IPS DF 19.7 (cell line): Measurements from ENCODE around the gene CBX5.
A peak's percentile ranks its signal among the peaks of the same experiment; 100 is the strongest.
"Not testable (repeated sequence)": the region's sequence is repeated elsewhere in the genome, so short reads cannot be mapped to it uniquely, and the experiment has no call there.

Source experiments
- DNase-seq: peaks from one replicate; pipeline ENCODE4 v3.0.0-alpha.2; 2013; ENCODE audit warnings: low read depth, low spot score

Gene CBX5

GRCh38 chr12:54294152-54294952 lies 14.4 kb upstream of the CBX5 start:
- no peak for DNase-seq

- DNase-seq: no peak
Observed at GRCh38 chr12:54292931-54293241, 13.0 kb upstream of the CBX5 start.

GRCh38 chr12:54292083-54292930 lies 12.4 kb upstream of the CBX5 start:
- DNase-seq: no peak

- no peak for DNase-seq
Observed at GRCh38 chr12:54287261-54288157, 7.6 kb upstream of the CBX5 start.

GRCh38 chr12:54286042-54287030 lies 6.4 kb upstream of the CBX5 start:
- no peak for DNase-seq

DNA sequence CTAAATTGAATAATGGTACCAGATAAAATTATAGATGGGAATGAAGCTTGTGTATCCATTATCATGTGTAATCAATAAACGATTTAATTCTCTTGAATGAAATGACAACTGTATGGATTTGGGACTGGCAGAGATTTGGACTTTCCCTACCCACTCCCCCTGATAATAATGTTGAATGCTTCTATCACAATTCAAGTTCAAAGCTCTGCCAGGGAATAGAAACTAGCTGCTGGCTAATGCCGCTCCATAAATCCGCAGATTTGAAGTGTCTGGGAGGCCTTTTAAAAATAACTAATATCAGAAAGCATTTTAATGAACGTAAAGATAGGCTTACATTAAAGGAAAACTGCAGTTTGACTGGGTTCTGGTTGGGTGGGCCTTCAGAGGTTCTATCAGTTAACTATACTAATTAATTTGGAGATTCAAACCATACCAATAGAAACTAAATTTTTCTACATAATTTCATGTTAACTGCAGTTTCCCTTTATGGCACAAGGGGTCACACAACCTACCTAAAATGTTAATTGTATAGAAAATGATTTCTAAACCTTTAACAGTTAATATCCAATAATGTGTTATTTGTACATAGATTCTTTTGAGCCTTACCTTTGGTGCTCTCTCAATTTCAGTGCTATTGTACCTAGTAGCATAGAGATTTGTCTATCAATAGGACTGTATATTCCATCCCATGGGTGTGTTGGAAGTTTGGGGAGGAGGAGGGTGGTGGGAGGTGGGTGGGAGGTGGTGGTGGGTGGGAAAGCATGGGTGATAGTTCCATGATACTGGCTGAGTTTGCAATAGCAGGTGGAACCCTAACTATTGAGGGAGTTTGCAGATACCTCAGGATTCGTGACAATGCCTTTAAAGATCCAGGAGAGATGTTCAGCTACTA lies 5.5 kb upstream of the CBX5 start:
- no peak for DNase-seq

- not testable (repeated sequence) for DNase-seq
Observed at GRCh38 chr12:54284070-54284780, 4.3 kb upstream of the CBX5 start.

DNA sequence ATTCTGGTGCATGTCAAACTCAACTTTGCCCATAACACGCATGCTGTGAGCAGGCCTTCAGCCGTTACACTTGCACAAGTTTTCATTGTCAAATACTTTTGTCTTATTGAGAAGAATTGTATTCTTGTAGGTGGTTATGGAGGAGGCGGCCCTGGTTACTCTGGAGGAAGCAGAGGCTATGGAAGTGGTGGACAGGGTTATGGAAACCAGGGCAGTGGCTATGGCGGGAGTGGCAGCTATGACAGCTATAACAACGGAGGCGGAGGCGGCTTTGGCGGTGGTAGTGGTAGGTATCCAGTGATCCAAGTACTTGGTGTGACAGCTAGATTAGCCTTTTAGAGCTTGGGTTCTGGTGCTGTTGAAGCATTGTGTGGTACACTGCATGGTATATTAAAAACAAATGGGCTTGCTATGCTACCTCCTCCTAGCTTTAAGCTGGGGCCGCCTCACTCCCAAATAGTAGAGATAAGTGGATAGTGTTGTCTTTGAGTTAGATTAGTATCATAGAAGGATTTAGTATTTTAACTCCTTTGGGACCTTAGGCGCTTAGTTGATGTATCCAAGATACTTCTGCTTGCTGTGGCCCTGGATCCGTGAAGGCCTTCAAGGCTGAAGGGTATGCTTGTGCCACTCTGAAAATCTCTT lies 3.1 kb upstream of the CBX5 start:
- no peak for DNase-seq

DNA sequence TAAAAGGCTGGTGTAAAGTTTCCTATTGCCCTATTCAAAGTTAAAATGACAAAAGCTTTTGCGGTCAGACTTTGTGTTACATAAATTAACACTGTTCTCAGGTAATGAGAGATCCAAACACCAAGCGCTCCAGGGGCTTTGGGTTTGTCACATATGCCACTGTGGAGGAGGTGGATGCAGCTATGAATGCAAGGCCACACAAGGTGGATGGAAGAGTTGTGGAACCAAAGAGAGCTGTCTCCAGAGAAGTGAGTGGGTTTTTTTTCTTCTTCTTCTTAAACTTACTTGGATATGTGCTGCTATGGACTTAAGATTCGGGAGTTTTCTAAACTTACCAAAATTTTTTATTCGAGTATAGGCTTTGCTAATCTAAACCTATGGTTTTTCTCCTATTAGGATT lies 1.8 kb upstream of the CBX5 start:
- not testable (repeated sequence) for DNase-seq

- not testable (repeated sequence) for DNase-seq
Observed at GRCh38 chr12:54281261-54281638, 1.3 kb upstream of the CBX5 start.

GRCh38 chr12:54280468-54281260 lies 742 bp upstream of the CBX5 start, which contains the start of gene HNRNPA1:
Gene HNRNPA1 (plus strand): TSS chr12:54280726. CDS start chr12:54280808, 82 bp downstream.
- DNase-seq: peak; percentile 100

DNA sequence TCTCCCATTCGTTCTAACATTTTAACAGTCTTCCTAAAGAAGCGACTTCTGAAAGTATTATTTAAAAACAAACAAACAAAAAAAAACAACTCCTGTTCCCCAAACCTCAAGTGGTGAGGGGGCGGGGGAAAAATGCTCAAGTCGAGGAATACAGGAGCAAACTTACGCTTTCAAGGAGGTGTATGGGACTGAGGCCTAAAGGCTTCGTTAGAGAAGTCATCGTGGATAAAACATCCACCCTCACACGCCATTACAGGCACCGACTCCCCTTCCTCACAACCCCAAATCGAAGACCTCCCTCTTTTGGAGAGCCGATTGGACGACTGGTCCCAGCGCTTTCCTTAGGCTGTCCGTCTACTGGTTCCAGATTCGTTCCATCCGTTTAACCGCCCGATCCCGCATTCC lies 693 bp downstream of the CBX5 start:
- no peak for DNase-seq

DNA sequence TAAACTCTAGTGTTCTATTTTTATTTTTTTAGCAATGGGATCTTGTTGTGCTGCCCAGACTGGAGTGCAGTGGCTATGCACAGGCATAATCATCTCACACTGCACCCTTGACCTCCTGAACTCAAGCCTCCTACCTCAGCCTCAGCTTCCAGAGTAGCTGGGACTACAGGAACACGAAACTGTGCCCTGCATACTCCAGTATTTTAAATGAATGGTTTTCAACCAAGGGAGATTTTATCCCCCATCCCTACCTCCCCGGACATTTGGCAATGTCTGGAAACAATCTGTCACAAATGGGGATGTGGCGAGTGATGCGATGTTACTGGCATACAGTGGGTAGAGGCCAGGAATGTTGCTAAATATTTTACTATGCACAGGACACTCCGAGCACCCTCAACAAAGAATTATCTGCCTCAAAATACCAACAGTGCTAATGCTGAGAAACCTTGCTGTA lies 2.1 kb downstream of the CBX5 start:
- no peak for DNase-seq

- no peak for DNase-seq
Observed at GRCh38 chr12:54276368-54276767, 3.6 kb downstream of the CBX5 start.

- DNase-seq: no peak
Observed at GRCh38 chr12:54273981-54274380, 5.9 kb downstream of the CBX5 start.

DNA sequence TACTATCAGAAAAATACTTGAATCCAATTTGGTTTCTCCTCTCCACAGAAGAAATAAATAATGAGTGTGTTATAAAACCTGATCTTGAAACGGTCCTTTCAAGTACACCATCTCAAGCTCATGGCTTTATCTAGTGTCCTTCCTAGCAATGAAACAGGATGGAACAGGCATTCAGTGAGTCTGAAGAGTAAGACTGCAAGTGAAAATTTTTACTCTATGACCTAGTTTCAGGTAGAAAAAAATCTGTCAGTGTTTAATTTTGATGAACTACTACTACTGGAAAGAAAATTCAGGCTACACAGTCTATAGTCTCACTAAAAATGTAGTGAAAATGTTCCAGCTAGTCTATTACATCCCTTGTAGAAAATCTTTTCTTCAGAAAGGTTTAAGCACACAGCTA lies 7.7 kb downstream of the CBX5 start:
- no peak for DNase-seq

- DNase-seq: no peak
Observed at GRCh38 chr12:54270345-54270744, 9.6 kb downstream of the CBX5 start.

DNA sequence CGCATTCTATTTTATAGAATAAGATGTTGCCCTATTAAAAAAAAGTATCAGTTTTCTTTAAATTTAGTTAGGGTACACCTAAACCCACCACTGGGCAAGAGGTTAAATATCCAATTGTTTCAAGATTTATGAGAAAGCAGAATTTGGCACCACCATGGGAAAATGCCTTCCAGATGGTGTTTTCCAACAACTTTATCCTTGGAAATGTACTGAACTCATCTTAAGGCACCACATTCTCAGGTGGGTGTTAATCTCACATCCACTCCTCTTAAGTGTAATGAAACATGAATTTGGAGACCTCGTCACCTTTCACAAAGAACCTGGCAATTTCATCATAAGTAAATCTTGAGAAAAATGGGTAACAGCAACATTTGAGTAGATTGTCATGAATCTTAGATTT lies 13.1 kb downstream of the CBX5 start:
- DNase-seq: no peak
